HG03442 (cell line): ENCODE results near the gene FRMD4A.
A peak's percentile ranks its signal among the peaks of the same experiment; 100 is the strongest.
"Not testable (repeated sequence)": the region's sequence is repeated elsewhere in the genome, so short reads cannot be mapped to it uniquely, and the experiment has no call there.

Experiments
- ATAC-seq: cut with Tn5 transposase; IDR thresholded peaks from one replicate; pipeline ENCODE4 v1.9.1; 2021; ENCODE audit warnings: mild to moderate bottlenecking, moderate library complexity; ENCODE audit not compliant: unreplicated experiment

The FRMD4A gene

DNA sequence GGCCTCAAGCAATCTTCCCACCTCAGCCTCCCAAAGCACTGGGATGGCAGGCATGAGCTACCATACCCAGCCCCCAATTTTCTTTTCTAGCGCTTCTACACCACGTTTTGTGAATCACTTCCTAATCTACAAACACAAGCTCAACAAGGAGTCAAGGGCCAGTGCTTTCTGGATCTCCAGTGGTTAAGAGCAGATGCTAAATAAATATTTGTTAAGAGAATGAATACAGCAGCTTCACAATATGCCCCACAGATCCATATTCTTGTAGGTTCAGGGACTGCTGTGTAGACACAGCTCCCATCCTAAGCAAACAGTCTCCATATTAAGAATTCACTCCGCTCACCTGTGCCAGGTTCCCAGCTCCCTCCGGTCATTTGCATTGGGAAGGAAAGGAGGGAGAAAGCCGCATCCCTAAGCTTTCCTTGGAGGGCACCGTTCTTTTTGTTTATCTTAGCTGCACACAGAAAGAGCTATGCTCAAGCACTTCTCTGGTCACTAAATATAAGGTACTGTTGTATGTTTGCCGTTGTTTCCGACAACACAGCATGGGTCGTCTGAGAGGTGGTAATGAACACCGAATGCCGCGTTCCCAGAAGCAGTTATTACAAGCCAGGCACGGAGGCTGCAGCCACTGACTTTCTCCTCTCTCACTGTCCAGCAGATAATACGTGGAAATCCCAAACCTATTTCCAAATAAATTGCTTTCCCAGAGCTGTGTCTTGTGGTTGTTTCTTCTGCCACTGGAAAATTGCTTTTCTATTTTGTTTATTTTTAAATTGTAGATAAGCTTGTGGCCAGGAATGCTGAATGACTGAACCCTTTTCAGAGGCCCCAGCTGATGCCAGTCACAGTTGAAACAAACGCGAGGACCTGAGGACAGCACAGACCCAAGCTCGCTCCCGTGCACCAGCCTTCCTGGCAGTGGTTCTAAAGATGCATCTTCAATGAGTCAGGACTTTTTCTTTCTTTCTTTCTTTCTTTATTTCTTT is 526.9 kb downstream of the FRMD4A start:
- ATAC-seq: no peak

GRCh38 chr10:13801907-13802288 is 528.8 kb downstream of the FRMD4A start:
- ATAC-seq: no peak

DNA sequence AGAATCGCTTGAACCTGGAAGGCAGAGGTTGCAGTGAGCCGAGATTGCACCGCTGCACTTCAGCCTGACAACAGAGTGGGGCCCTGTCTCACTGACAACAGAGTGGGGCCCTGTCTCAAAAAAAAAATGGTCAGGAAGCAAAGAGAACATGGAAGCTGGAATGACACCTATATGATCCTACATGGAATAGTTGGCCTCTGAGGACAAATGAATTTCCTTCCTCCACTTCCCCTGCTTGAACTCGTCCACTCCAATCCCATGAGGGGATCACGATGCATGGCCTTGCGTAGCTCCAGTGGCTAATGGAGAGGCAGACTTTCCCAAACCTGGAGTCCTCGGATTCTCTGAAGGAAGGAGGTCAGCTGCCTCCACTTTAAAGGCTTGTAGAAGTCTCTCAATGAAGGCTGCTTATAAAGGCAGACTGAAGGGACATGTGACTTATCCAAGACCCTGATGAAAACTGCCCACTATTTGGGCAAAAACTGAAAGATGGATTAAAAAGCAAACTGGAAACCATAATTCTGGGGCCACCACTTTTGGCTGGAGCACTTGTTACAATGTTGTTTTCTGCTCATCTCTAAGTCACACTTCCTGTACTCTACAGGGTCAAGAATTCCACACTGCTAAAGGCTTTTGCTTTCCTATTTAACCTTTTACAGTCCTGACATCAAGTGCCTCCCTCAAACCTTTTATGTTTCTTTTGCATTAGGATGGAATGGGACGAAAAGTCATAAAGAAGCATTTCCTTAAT is 529.4 kb downstream of the FRMD4A start:
- ATAC-seq: no peak

- no peak for ATAC-seq
These were observed 533.6 kb downstream of the FRMD4A start for GRCh38 chr10:13797164-13797563.

GRCh38 chr10:13795653-13796555 is 534.8 kb downstream of the FRMD4A start:
- no peak for ATAC-seq

DNA sequence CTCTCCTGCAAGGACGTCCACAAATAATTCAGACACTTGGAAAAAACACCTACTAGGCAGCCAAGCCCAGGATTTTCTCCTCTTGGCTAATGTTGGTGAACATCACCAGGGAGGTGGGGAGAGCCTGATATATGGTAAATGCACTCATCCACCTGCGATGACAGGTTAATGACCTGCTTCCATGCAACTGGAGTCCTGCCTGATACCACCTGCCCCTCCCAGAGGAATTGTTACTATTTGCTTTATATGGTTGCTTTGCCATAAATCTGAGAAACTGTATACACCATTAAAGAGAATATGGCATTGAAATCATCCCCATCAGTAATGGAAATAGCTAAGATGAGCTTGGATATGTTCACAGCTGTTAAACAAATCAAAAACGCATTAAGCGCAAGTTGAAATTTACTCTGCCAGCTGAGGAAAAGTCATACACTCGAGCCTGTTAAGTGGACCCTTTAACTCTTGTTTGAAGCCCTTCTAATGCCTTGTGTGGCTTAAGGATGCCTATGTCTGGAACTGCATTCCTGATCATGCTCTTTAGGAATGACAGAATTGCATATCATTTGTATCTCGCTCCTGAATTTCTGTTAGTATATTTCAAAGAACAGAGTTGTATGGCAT is 535.6 kb downstream of the FRMD4A start:
- no peak for ATAC-seq

DNA sequence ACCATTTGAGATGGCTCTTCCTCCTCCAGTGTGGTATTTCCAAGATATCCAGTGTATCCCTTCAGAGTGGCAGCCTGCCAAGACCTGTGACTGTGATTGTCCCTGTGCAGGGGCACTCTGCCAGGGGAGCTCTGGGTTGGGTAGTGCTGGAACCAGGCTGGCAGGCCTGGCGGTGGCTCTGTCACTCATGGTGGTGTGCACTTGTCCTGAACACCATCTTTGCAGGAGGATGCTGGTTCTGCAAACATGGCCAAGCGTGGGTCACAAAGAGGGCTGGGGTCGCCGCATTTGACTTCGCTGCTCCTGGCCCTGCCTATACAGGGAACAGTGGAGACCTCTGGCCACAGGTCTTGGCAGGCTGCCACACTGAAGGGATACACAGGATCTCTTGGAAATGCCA is 538.7 kb downstream of the FRMD4A start:
- ATAC-seq: no peak

- ATAC-seq: no peak
These were observed 539.2 kb downstream of the FRMD4A start for GRCh38 chr10:13791483-13791882.

GRCh38 chr10:13790196-13790595 is 540.5 kb downstream of the FRMD4A start:
- ATAC-seq: no peak

DNA sequence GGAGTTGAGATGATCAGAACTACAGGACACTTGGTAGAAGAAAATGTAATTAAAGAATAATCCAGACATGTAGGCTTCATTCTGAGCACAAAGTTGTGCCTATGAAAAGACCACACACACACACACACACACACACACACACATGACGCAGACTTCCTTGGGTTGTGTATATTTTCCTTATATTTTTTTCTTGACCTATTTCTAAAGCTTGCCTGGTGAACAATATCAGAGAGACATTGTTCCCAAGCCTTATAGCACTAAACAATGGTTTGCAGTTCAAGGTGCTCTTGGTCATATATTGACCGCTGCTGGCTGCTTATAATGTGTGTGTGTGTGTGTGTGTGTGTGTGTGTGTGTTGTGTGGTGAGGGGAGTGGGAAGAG is 541.3 kb downstream of the FRMD4A start:
- ATAC-seq: no peak

- ATAC-seq: no peak
These were observed 541.8 kb downstream of the FRMD4A start for GRCh38 chr10:13788711-13789447.

DNA sequence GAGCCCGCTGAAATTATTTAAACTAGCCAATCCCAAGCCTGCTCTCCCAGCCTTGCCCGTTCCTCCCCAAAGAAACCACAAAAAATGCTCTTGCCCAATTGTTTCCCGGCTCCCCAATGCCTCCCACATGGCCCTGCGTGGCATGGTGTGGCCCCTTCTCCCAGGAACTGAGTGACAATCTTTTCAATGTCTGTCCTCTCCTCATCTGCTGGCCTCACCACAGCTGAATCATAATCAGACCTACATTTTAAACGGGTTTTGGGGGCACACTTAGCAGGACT is 542.5 kb downstream of the FRMD4A start:
- ATAC-seq: no peak

- peak; percentile 73 for ATAC-seq
These were observed 543.7 kb downstream of the FRMD4A start for GRCh38 chr10:13787015-13787421.

DNA sequence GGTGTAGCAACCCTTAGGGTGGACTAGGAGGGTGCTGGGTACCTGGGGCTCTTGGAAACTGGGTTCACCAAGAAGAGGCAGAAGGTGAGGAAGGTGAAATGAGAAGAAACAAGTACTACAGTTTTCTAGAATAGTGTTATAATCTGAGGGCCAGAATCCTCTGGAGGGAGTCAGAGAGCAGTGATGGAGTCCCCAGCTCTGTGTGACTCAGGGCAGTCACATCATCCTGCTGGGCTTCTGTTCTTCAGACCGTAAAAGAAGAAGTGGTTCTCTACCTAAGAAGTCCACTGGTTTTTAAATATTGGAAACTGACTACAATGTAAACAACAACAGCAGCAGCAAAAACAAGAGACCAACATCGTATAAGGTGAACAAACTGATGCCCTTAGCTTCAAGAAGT is 546.7 kb downstream of the FRMD4A start:
- ATAC-seq: no peak

DNA sequence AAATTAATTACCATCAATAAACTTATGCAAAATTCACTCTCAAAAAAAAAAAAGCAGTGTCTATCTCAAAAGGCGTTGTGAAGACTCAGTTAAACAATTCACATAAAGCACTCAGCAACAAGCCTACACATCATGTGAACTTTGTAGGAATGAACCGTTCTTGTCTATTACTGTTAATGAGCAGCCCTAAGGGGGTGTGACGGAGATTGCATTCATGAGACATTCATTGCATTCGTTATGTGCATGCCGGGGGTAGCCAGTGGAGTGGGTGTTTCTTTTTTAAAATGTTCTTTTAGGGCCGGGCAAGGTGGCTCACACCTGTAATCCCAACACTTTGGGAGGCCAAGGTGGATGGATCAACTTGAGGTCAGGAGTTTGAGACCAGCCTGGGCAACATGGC is 551.0 kb downstream of the FRMD4A start:
- ATAC-seq: no peak

GRCh38 chr10:13778693-13778960 is 552.1 kb downstream of the FRMD4A start:
- not testable (repeated sequence) for ATAC-seq

GRCh38 chr10:13776861-13777311 is 553.8 kb downstream of the FRMD4A start:
- peak; percentile 72 for ATAC-seq

DNA sequence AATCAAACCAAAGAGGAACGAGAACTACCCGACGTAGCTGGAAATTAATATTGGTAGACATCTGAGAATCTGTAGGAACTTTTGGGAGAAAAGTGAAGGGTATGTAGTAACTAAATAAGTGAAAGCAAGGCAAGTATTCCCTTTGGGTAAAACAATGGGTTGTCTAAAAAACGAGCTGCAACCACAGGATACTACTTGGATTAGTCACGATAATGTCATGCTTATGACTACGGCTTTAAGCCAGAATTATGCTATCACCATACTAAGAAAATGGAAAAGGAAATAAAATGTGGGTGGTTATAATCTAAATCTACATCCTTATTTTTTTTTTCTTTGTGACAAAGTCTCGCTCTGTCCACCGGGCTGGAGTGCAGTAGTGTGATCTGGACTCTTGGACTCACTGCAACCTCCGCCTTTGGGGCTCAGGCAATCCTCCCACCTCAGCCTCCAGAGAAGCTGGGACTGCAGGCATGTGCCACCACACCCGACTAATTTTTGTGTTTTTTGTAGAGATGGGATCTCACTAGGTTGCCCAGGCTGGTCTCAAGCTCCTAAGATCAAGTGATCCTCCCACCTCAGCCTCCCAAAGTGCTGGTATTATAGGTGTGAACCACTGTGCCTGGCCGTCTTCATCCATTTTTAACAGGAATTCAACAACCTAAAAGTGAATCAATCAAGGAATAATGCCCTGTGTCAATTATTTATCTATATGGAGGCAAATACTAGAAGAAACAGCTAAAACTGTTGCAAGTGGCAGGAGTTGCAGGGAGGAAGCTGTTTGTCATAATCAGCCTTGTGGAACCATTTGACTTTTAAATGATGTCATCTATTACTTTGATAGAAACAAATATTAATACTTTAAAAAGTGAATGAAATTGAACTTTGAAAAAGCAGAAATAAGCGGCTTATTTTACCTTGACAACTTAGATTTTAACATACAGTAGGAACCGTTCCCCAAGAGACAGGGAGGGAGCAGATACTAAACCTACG is 554.6 kb downstream of the FRMD4A start:
- ATAC-seq: no peak

DNA sequence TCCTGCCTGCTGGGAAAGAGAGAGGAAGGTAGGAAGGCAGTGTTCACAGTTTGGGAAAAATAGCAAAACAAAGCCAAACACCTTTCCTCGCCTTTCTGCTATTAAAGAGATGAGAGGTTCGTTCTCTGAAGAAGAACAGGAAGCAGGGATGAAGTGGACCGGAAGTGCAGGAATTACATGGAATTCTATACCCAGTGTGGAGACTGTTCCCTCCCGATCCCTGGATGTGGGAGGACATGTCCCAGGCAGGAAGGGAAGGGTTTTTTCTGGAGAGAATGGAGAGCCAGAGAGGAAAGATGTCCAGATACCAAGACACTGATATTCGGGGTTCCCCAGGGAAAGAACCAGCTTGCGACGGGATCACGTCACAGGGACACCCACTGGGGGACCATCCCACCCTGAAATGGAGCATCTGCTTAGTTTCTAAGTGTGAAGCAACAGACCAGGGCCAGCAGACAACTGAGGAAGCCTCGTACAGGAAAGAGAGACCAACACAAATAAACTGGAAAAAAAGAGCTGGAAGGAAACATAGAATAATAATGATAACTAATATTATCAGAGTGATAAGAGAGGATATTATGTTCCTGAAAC is 556.3 kb downstream of the FRMD4A start:
- ATAC-seq: no peak
